Mucosa of rectum (tissue), 2 donors: ENCODE data around the gene CEP85.
"Not testable (repeated sequence)": the region's sequence is repeated elsewhere in the genome, so short reads cannot be mapped to it uniquely, and the experiment has no call there.

Experiments
- H3K27ac ChIP-seq, 2 donors: one replicate each; pipeline ENCODE4 v1.7.0; 2013; ENCODE audit warnings: inconsistent platforms in 2 of 2, low read depth in 2 of 2, low read length in 2 of 2
- H3K27me3 ChIP-seq, 2 donors: one replicate each; pipeline ENCODE4 v1.7.0; 2013; ENCODE audit warnings: low read length in 2 of 2; ENCODE audit not compliant: control insufficient read depth in 2 of 2, insufficient read depth in 2 of 2
- H3K36me3 ChIP-seq, 2 donors: one replicate each; pipeline ENCODE4 v1.7.0; 2013; ENCODE audit warnings: low read length in 2 of 2; ENCODE audit not compliant: control insufficient read depth in 2 of 2, insufficient read depth in 2 of 2
- H3K4me1 ChIP-seq, 2 donors: one replicate each; pipeline ENCODE4 v1.7.0; 2013; ENCODE audit warnings: low read length in 2 of 2, mild to moderate bottlenecking in 1 of 2; ENCODE audit not compliant: control insufficient read depth in 2 of 2, insufficient read depth in 2 of 2
- H3K4me3 ChIP-seq, 2 donors: one replicate each; pipeline ENCODE4 v1.7.0; 2013; ENCODE audit warnings: low read length in 2 of 2
- H3K9ac ChIP-seq, 2 donors: one replicate each; pipeline ENCODE4 v1.7.0; 2013; ENCODE audit warnings: low read length in 2 of 2, low read depth in 1 of 2, mild to moderate bottlenecking in 1 of 2
- H3K9me3 ChIP-seq, 2 donors: one replicate each; pipeline ENCODE4 v1.7.0; 2013; ENCODE audit warnings: low read length in 2 of 2; ENCODE audit not compliant: control insufficient read depth in 2 of 2
- donor health status: healthy.
- donor health status: Normal muscosa, but diverticular disease.

CEP85 gene

GRCh38 chr1:26224606-26225005 is 9.4 kb upstream of the CEP85 start:
- Histone ChIP-seq H3K4me3 (no peak overlapping the region), H3K27ac (no peak overlapping the region), H3K4me1 (peaks cover 6 to 12% of the 10 kb centered on the region in 2 donors), H3K9ac (no peak overlapping the region), H3K27me3 (peaks cover 4 to 11% of the 10 kb centered on the region in 2 donors), H3K36me3 (no peaks in the 10 kb centered on the region), H3K9me3 (no peaks in the 10 kb centered on the region)

GRCh38 chr1:26225033-26225831 is 8.8 kb upstream of the CEP85 start:
- Histone ChIP-seq H3K9me3 (no peaks in the 10 kb centered on the region), H3K9ac (peak overlapping the region in 1 of 2 donors; percentile 32), H3K27ac (no peak overlapping the region), H3K4me1 (peaks cover 6 to 12% of the 10 kb centered on the region in 2 donors), H3K27me3 (peaks cover 4 to 11% of the 10 kb centered on the region in 2 donors), H3K4me3 (peak overlapping the region; percentile 43 to 60), H3K36me3 (no peaks in the 10 kb centered on the region)

GRCh38 chr1:26230682-26231081 is 3.3 kb upstream of the CEP85 start:
- H3K27ac ChIP-seq, H3K36me3 ChIP-seq, H3K9ac ChIP-seq, H3K9me3 ChIP-seq, H3K27me3 ChIP-seq, H3K4me3 ChIP-seq: not testable (repeated sequence)
- H3K4me1 ChIP-seq: peaks cover 12 to 16% of the 10 kb centered on the region in 2 donors

GRCh38 chr1:26234644-26235370 is 807 bp downstream of the CEP85 start:
- Histone ChIP-seq H3K27ac (peak overlapping the region; percentile 89 to 91), H3K9me3 (no peaks in the 10 kb centered on the region), H3K4me3 (peak overlapping the region; percentile 93 to 97), H3K36me3 (no peaks in the 10 kb centered on the region), H3K4me1 (peaks cover 11 to 20% of the 10 kb centered on the region in 2 donors), H3K9ac (peak overlapping the region; percentile 86 to 90), H3K27me3 (no peaks in the 10 kb centered on the region)

DNA sequence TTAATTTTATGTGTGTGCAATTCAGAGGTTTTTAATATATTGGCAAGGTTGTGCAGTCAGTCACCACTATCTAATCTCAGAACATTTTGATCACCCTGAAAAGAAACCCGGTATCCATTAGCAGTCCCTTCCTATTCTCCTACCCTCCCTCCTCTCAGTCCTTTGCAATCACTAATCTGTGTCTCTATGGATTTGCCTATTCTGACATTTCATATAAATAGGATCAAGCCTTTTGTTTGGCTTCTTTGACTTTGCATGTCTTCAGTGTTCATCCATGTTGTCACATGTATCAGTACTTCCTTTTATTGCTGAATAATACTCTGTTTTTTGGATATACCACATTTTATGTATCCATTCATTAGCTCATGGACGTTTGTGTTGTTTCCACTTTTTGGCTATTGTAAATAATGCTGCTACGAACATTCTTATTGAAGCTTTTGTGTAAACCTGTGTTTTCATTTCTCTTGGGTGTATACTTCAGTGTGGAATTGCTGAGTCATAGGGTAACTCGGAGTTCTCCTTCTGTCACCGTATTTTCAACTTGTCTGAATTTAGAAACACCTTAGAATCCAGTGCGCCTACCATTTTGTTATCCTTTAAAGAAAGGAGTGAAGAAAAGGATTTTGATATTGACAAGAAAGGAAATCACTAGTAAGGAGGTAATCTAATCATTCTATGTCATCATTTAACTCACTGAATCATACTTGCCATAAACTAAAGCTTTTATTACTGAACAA is 3.4 kb downstream of the CEP85 start:
- Histone ChIP-seq H3K9ac (no peak overlapping the region), H3K4me1 (peaks cover 11 to 20% of the 10 kb centered on the region in 2 donors), H3K27ac (no peak overlapping the region), H3K9me3 (no peaks in the 10 kb centered on the region), H3K36me3 (no peaks in the 10 kb centered on the region), H3K27me3 (no peaks in the 10 kb centered on the region), H3K4me3 (no peak overlapping the region)

GRCh38 chr1:26239936-26240335 is 5.9 kb downstream of the CEP85 start:
- Histone ChIP-seq H3K27ac (no peak overlapping the region), H3K36me3 (peaks cover 6 to 10% of the 10 kb centered on the region in 2 donors), H3K27me3 (no peaks in the 10 kb centered on the region), H3K4me3 (no peak overlapping the region), H3K9ac (no peak overlapping the region), H3K4me1 (peaks cover 4 to 7% of the 10 kb centered on the region in 2 donors), H3K9me3 (no peaks in the 10 kb centered on the region)

DNA sequence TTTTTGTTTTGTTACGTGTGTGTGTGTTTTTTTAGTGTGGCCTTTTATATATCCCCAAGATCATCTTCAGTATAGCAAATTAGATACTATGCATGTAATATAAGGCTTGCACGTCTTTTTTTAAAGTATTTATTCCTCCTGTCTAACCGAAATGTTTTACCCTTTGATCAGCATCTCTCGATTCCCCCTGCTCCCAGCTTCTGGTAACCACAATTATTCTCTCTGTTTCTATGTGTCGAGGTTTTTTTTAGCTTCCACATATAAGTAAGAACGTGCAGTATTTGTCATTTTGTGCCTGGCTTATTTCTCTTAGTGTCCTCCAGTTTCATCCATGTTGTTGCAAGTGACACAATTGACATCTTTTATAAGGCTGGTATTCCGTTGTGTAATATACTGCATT is 18.7 kb downstream of the CEP85 start:
- Histone ChIP-seq H3K9ac (no peak overlapping the region), H3K27me3 (no peaks in the 10 kb centered on the region), H3K9me3 (no peaks in the 10 kb centered on the region), H3K36me3 (peaks cover 4 to 15% of the 10 kb centered on the region in 2 donors), H3K4me3 (no peak overlapping the region), H3K27ac (no peak overlapping the region), H3K4me1 (no peaks in the 10 kb centered on the region)

- Histone ChIP-seq H3K36me3 (peaks cover 18 to 21% of the 10 kb centered on the region in 2 donors), H3K9ac (no peak overlapping the region), H3K9me3 (no peaks in the 10 kb centered on the region), H3K4me3 (no peak overlapping the region), H3K4me1 (no peaks in the 10 kb centered on the region), H3K27ac (no peak overlapping the region), H3K27me3 (no peaks in the 10 kb centered on the region)
These were observed 20.4 kb downstream of the CEP85 start for GRCh38 chr1:26254404-26254803.

- Histone ChIP-seq H3K27me3 (no peaks in the 10 kb centered on the region), H3K36me3 (peaks cover 24 to 29% of the 10 kb centered on the region in 2 donors), H3K27ac (no peak overlapping the region), H3K9me3 (no peaks in the 10 kb centered on the region), H3K4me3 (no peak overlapping the region), H3K9ac (no peak overlapping the region), H3K4me1 (no peaks in the 10 kb centered on the region)
These were observed 23.2 kb downstream of the CEP85 start for GRCh38 chr1:26257222-26257621.

GRCh38 chr1:26259005-26259404 is 25.0 kb downstream of the CEP85 start:
- H3K27me3 ChIP-seq: no peaks in the 10 kb centered on the region
- no peak overlapping the region for H3K9ac ChIP-seq
- H3K9me3 ChIP-seq: no peaks in the 10 kb centered on the region
- H3K4me1 ChIP-seq: no peaks in the 10 kb centered on the region
- no peak overlapping the region for H3K4me3 ChIP-seq
- H3K36me3 ChIP-seq: peaks cover 24 to 31% of the 10 kb centered on the region in 2 donors
- no peak overlapping the region for H3K27ac ChIP-seq
